ENCODE data around the gene TTN. TPM values are rescaled to one million over a fixed set of nuclear protein-coding genes. Genes with fewer than 3 reads are reported as not detected.

Gene TTN
- total and polyA plus RNA-seq, 10 of the 15 experiments (the other 5 are each of a cell fraction or from before 2014, with no cell fraction given) = 0.15 to 9.0 (median 1.8) TPM

- intact Hi-C loops (cut with micrococcal nuclease; ENCODE audit: unreplicated experiment) = no loop called here
- WGBS (ENCODE audit: insufficient coverage, insufficient replicate concordance, low lambda C conversion rate, missing lambda C conversion rate) = 89% methylated on average over 7 of the region's 7 CpGs
- RAD21 ChIA-PET (ENCODE audit: unreplicated experiment) = interaction anchor here (0.9 to 1.4 kb wide), 2 partner anchors 10 to 14 kb away, joined by 3 read pairs; no protein-coding TSS in a partner anchor
These were observed 31.2 kb downstream of the TTN start for GRCh38 chr2:178775975-178776374.

GRCh38 chr2:178770518-178770917 is 36.7 kb downstream of the TTN start:
- H3K36me3 ChIP-seq (ENCODE audit: control insufficient read depth in 2 of 2, insufficient read depth in 2 of 2, low read length in 1 of 2) = no peaks in the 10 kb centered on the region
- in situ Hi-C loops (cut with MboI) = loop anchor here (25.0 kb wide), 1 partner anchor 992 kb away; no protein-coding TSS in a partner anchor
- no peak overlapping the region for H3K4me2 ChIP-seq (ENCODE audit: control insufficient read depth, insufficient read depth)
- DNase-seq (ENCODE audit: low read depth, low spot score) (no peak), ATAC-seq (no peak), FAIRE-seq (no peak)
- ChIA-PET RAD21 (ENCODE audit: unreplicated experiment) (no interaction called here), CTCF (interaction anchor here (0.9 to 1.3 kb wide), 3 partner anchors 9 to 145 kb away, joined by 3 to 4 read pairs (median 3); no protein-coding TSS in a partner anchor), SMC1A (ENCODE audit: uncharacterized antibody, unreplicated experiment) (no interaction called here), POLR2A (no interaction called here)
- H3K4me3 ChIP-seq = no peak overlapping the region
- no peaks in the 10 kb centered on the region for H3K27me3 ChIP-seq (replicated peaks in 1 of 2; ENCODE audit: control insufficient read depth in 2 of 2, insufficient read depth in 2 of 2, low read length in 1 of 2)
- no peak overlapping the region for H3K9ac ChIP-seq (ENCODE audit: control insufficient read depth, insufficient read depth, low read length)
- no peaks in the 10 kb centered on the region for H3K9me3 ChIP-seq (replicated peaks; ENCODE audit: control insufficient read depth, insufficient read depth, low read length)
- H3K27ac ChIP-seq (ENCODE audit: control insufficient read depth, insufficient read depth) = no peak overlapping the region
- H3K79me2 ChIP-seq (ENCODE audit: control insufficient read depth, insufficient read depth, low read length) = no peaks in the 10 kb centered on the region
- no peaks in the 10 kb centered on the region for H3K4me1 ChIP-seq (ENCODE audit: control insufficient read depth, insufficient read depth, low read length)
- 70% methylated on average over 2 of the region's 2 CpGs for WGBS (ENCODE audit: insufficient coverage, insufficient replicate concordance, low lambda C conversion rate, missing lambda C conversion rate)
- intact Hi-C loops (cut with micrococcal nuclease; ENCODE audit: unreplicated experiment) = no loop called here
- H2AFZ ChIP-seq (ENCODE audit: control insufficient read depth, low read depth, low read length) = no peak overlapping the region
- no peaks in the 10 kb centered on the region for H4K20me1 ChIP-seq (ENCODE audit: control insufficient read depth, insufficient read depth)
- TF ChIP-seq ATF7 (IDR thresholded peaks at IDR 0.05; ENCODE audit: low read depth) = 0 out of 2 replicates have a peak, but pooled peaks have one; percentile 14
- no peak for TF ChIP-seq HDAC6 (IDR thresholded peaks at IDR 0.05; ENCODE audit: unreplicated experiment)
- TF ChIP-seq IKZF1 (conservative IDR thresholded peaks at IDR 0.05) = no peak
- no peak for TF ChIP-seq ETV6 (conservative IDR thresholded peaks at IDR 0.05 in 1 of 2, IDR thresholded peaks at IDR 0.05 in 1 of 2; ENCODE audit: borderline replicate concordance in 1 of 2, low read depth in 1 of 2)
- TF ChIP-seq PAX5 (IDR thresholded peaks at IDR 0.05; ENCODE audit: borderline replicate concordance, low read depth, low read length) = no peak
- TF ChIP-seq ZNF622 (IDR thresholded peaks at IDR 0.05) = no peak
- BruUV-seq (replicated peaks) = no TSS peak

More at GRCh38 chr2:178775975-178776374, 31.2 kb downstream of the TTN start:
- H4K20me1 ChIP-seq (ENCODE audit: control insufficient read depth, insufficient read depth) = no peaks in the 10 kb centered on the region
- POLR2A ChIA-PET = no interaction called here
- in situ Hi-C loops (cut with MboI) = no loop called here
- H3K4me3 ChIP-seq = no peak overlapping the region
- CTCF ChIA-PET = interaction anchor here (1.2 to 3.5 kb wide), 2 partner anchors 10 to 14 kb away, joined by 3 to 15 read pairs; no protein-coding TSS in a partner anchor
- no peaks in the 10 kb centered on the region for H3K4me1 ChIP-seq (ENCODE audit: control insufficient read depth, insufficient read depth, low read length)
- no peaks in the 10 kb centered on the region for H3K27me3 ChIP-seq (replicated peaks in 1 of 2; ENCODE audit: control insufficient read depth in 2 of 2, insufficient read depth in 2 of 2, low read length in 1 of 2)
- H3K36me3 ChIP-seq (ENCODE audit: control insufficient read depth in 2 of 2, insufficient read depth in 2 of 2, low read length in 1 of 2) = no peaks in the 10 kb centered on the region
- SMC1A ChIA-PET (ENCODE audit: uncharacterized antibody, unreplicated experiment) = interaction anchor here (1.2 kb wide), 1 partner anchor 15 kb away, joined by 4 read pairs; no protein-coding TSS in a partner anchor
- no peak for TF ChIP-seq ZNF24 (IDR thresholded peaks at IDR 0.05)
- no peak for DNase-seq (ENCODE audit: low read depth, low spot score)
- H3K79me2 ChIP-seq (ENCODE audit: control insufficient read depth, insufficient read depth, low read length) = no peaks in the 10 kb centered on the region
- H3K4me2 ChIP-seq (ENCODE audit: control insufficient read depth, insufficient read depth) = no peak overlapping the region
- no peak overlapping the region for H2AFZ ChIP-seq (ENCODE audit: control insufficient read depth, low read depth, low read length)
- FAIRE-seq = no peak
- H3K9me3 ChIP-seq (replicated peaks; ENCODE audit: control insufficient read depth, insufficient read depth, low read length) = no peaks in the 10 kb centered on the region
- ATAC-seq = no peak
- BruUV-seq (replicated peaks) = no TSS peak
- H3K9ac ChIP-seq (ENCODE audit: control insufficient read depth, insufficient read depth, low read length) = no peak overlapping the region
- no peak overlapping the region for H3K27ac ChIP-seq (ENCODE audit: control insufficient read depth, insufficient read depth)

Measured in GM12878 (cell line).